GM19397 (cell line): ENCODE data around the gene CFAP52.
"Not testable (repeated sequence)": the region's sequence is repeated elsewhere in the genome, so short reads cannot be mapped to it uniquely, and the experiment has no call there.

Experiments
- ATAC-seq: cut with Tn5 transposase; IDR thresholded peaks from one replicate; pipeline ENCODE4 v1.9.1; 2021; ENCODE audit warnings: mild to moderate bottlenecking, moderate library complexity; ENCODE audit not compliant: unreplicated experiment

Gene CFAP52

GRCh38 chr17:9644910-9645751 lies 68.7 kb downstream of the CFAP52 start, which contains the start of gene USP43:
Gene USP43 (plus strand): TSS chr17:9645517. CDS start chr17:9645633, 116 bp downstream.
- no peak for ATAC-seq

DNA sequence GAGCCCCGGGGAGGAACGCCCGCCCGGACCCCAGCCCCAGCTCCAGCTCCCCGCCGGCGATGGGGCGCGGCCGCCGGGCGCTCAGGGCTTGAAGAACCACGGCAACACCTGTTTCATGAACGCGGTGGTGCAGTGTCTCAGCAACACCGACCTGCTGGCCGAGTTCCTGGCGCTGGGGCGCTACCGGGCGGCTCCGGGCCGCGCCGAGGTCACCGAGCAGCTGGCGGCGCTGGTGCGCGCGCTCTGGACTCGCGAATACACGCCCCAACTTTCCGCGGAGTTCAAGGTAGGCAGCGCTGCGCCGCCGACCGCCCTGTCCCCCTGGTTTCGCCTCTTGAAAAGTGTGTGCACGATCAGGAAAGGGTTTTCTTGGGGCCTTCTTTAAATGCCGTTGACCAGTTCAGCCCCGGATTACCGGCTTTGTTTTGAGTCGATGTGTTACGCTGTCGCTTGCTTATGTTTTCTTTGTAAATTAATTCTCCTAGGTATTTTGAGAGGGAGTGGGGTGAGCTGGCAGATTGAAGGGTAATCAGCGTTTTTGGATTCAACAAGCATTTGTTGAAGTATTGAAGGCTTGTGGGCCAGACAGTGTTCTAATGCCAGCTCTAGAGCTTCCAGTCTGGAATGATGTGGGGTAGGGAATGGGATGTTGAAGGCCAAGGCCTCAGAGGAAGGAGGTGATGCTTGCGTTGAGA lies 69.6 kb downstream of the CFAP52 start:
- ATAC-seq = no peak

- ATAC-seq = no peak
Measured at GRCh38 chr17:9646546-9646885, 70.1 kb downstream of the CFAP52 start.

GRCh38 chr17:9647014-9647413 lies 70.6 kb downstream of the CFAP52 start:
- ATAC-seq = no peak

DNA sequence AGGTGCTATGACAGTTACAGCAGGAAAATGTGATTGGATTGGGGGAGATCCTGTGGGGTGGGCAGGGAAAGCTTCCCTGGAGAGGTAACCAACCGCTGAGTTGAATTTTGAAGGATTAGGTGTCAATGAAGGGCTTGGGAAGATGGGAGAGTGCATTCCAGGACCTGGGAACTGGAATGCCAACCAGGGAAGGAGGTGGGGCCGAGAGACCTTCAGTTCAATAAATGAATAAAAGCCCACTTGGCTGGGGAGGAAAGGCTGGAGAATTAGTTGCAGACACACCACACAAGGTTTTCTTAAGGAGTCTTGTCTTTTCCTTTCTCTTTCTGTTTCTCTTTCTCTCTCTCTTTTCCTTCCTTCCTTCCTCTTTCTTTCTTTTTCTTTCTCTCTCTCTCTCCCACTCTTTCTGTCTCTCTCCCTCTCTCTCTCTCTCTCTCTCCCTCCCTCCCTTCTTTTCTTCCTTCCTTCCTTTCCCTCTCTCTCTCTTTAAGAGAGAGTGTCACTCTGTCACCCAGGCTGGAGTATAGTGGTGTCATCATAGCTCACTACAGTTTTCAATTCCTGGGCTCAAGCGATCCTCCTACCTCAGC lies 72.2 kb downstream of the CFAP52 start:
- no peak for ATAC-seq

- no peak for ATAC-seq
Measured at GRCh38 chr17:9658593-9659211, 82.3 kb downstream of the CFAP52 start.

GRCh38 chr17:9661027-9661426 lies 84.6 kb downstream of the CFAP52 start:
- ATAC-seq = no peak

- ATAC-seq = not testable (repeated sequence)
Measured at GRCh38 chr17:9663511-9663910, 87.1 kb downstream of the CFAP52 start.

DNA sequence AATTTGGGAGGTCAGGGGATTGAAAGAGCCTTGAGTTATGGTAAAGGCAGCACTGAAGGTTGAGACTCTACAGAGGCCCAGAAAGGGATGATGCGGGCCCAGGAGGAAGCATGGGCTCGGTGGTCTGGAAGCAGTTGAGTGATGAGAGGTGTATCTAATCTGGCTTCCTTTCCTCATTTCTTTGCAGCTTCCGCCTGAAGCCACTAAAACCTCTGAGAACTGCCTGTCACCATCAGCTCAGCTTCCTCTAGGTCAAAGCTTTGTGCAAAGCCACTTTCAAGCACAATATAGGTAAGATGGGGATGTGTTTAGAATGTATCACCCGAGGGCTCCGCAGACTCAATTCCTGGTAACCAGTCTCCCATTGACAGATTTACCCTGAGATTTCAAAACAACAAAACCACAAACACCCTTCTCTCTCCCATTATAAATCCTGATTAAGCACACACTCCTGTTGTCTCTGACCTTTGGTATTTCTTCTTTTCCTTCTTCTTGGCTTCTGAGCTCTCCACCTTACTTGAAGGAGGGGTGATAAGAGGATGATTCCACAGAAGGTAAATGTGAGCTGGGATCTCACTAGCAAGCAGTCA lies 90.1 kb downstream of the CFAP52 start:
- no peak for ATAC-seq

GRCh38 chr17:9668517-9668916 lies 92.1 kb downstream of the CFAP52 start:
- no peak for ATAC-seq

DNA sequence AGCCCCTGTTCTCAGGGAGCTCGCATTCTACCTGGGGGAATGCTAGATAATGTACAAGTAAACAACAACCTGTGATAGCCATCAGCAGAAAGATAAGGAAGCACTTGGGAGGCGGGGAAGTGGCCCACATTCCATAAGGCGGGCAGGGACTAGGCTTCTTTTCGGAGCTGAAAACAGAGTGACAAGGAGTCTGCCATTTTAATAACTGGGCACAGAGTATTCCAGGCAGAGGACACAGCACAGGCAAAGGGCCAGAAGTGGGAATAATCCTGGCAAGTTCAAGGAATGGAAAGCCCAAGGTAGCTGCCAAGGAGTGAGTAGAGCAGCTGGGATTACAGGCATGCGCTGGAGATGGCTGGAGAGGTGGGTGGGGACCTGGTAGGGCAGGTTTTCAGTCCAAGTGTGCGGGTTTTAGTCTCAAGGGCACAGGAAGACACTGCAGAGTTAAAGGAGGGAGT lies 93.1 kb downstream of the CFAP52 start:
- ATAC-seq = no peak

GRCh38 chr17:9670596-9670995 lies 94.2 kb downstream of the CFAP52 start:
- ATAC-seq = no peak

DNA sequence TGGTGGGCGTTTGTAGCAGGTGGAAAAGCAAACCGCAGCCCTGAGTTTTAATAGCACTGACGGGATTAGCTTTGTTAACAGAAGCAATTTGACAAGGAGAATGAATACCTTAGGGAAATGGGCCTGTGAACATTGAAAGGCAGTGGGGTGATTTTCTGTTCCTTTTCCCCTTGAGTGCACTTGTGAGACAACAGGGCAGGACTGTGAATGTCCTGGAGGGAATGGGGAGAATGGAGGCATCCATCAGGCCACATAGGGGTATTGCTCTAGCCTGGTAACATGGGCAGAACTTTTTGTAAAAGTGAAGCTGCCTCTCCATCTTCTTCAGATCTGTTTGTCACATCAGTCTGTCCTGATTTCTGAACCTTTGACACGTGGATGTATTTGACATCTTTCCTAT lies 95.1 kb downstream of the CFAP52 start:
- no peak for ATAC-seq

- no peak for ATAC-seq
Measured at GRCh38 chr17:9672266-9672665, 95.8 kb downstream of the CFAP52 start.

- ATAC-seq = no peak
Measured at GRCh38 chr17:9672691-9673090, 96.2 kb downstream of the CFAP52 start.

GRCh38 chr17:9676084-9676483 lies 99.6 kb downstream of the CFAP52 start:
- no peak for ATAC-seq

- no peak for ATAC-seq
Measured at GRCh38 chr17:9676820-9677310, 100.4 kb downstream of the CFAP52 start.

DNA sequence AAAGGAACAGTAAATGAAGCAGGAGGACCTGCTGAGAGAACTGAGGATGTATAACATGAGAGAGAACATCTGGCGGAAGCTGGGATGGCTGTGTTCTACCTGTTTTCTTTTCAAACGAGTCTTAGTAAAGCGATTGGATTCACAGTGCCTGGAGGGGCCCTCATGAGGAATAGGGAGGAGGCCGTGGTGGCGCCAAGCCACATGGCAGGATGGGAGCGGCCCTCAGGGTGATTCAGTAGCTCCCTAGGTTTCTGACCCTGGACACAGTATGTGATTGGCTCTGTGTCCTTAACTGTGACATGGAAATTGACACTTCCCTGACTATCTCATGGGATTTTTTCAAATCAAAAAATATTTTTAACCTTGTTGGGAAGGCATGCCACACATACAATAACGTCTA lies 101.0 kb downstream of the CFAP52 start:
- ATAC-seq = no peak

GRCh38 chr17:9677896-9678295 lies 101.5 kb downstream of the CFAP52 start:
- ATAC-seq = no peak

DNA sequence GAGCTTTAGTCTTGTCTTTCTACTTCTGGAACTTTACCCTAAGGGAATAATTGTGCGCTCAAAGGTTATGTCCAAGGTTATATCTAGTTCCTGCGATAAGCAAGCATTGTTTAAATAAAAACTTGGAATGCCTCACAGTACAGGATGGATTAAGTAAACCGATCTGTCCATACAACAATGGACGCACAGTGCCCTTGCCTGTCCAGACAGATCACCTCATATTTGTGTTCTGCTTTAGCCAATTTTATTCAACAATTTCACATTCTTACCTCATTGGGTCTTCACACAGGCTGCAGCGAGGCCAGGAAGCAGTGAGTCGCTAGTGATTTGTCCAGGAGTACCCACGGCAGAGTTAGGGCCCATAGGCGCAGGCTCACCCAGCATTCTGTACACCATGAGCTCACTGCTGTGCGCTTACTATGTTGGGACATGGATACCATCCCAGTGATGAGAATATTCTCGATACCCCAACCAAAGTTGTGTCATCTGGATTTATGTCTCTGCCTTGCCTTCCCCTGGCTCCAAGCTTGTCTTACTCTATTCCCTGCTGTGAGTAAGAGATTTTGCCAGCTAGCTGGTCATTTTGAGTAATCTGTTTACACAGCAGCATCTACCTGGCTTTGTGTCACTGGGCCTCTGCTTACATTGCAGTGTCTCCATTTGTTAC lies 108.6 kb downstream of the CFAP52 start:
- no peak for ATAC-seq
